HG02943 (cell line): ENCODE results near the gene AKAP9.
"Not testable (repeated sequence)": the region's sequence is repeated elsewhere in the genome, so short reads cannot be mapped to it uniquely, and the experiment has no call there.

Experiments
- ATAC-seq: cut with Tn5 transposase; IDR thresholded peaks from one replicate; pipeline ENCODE4 v1.9.1; 2021; ENCODE audit warnings: mild to moderate bottlenecking, low read depth, moderate library complexity; ENCODE audit not compliant: unreplicated experiment

Gene AKAP9

DNA sequence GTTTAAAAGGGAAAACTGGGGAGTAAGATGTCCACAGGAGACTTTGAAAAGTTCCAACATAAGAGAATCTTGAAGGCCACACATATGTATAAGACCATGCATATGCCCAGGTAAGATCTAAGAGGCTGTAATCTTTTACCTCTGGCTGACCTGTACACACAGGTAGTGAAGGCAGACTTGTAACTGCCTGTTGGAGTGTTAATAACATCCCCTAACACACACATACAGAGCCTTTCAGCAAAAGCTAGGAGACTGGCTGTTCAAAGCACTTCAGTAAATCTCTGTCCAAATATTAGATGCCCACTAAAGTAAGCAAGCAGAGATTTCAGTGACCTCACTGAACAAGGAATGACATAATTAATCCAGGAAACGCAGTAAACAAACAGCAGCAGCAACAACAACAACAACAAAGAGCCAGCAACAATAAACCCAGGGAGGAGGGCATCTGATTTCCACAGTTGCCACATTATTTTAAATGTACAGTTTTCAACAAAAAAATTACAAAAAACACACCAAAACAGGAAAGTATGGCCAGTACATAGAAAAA is 178.6 kb downstream of the AKAP9 start:
- ATAC-seq: no peak

GRCh38 chr7:92121681-92122080 is 181.0 kb downstream of the AKAP9 start:
- no peak for ATAC-seq

DNA sequence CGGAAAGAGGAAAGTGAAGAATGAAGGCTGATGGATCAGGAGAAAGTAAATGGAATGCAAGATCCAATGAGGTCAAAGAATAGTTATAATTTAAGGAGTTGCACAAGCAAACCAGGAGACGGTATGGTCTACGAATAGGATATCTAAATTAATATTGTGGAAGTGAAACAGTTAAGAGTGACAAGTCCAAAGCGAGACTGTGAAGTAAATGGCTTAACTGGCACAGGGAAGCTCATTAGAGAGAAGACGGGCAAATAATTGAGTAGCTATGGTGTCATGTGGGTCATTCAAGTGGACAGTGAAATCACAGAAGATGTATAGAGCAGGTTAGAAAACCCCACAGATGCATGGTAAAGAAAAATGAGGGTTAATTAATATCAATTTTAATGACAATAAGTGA is 190.4 kb downstream of the AKAP9 start:
- no peak for ATAC-seq

DNA sequence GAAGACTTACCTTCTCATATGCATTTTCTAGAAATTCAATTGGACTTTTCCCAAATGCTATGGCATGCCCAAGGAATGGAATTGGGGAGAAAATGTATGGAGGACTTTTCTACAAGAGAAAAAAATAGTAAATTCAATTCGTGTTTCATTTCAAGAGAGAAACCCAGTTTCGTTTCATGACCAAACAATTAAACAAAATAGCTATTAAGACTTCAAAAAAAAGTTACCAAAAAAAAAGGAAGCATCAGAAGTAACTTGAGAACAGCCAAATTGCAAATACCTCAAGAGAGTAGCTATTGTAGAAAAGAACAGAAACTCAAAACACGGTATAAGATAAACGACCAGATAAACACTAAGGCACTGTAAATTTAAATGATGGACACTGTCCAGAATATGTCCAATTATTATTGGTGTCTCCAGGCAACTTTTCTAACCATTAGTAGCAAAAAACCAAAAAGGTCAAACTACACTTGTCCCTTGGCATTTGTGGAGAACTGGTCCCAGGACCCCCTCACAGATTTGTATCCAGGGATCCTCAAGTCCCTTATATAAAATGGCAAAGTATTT is 191.2 kb downstream of the AKAP9 start:
- ATAC-seq: no peak

GRCh38 chr7:92133133-92133736 is 192.6 kb downstream of the AKAP9 start:
- peak; percentile 24 for ATAC-seq

- ATAC-seq: peak; percentile 35
Observed at GRCh38 chr7:92133737-92134270, 193.1 kb downstream of the AKAP9 start.

DNA sequence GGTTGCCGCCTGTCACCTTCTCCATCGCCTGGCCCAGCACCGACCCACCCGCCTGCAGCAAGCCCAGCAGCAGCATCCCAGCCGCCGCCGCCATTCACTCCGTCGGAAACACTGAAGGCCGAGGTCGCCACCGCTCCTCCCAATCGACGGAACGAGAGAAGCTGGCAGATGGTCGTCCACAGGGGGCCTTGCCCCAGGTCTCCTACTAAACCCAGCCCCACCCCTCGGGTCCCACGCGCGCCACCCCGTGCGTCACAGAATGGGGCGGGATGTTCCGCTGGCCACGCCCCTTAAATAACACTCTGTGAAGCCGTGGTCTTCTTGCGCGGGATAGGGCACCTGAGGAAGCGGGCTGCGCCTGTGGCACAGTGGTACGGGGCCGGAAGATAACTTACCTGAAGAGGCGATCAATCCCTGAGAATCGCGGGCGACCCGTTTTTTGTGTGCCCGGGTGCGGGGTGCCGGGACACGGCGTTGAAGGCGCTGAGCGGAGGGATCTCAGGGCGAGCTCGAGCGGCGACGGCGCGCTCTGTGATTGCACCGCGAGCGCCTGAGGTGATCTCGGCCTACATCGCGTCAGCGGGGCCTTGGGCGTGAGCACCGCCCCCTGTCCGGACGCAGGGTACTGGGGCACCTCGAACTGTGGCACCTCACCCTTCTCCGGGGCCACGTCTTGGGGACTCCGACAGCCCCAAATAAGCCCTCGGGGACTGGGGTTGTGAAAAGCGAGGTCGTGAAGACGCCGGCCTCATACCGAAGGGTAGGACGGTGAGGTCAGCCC is 193.8 kb downstream of the AKAP9 start, which contains the start of gene CYP51A1:
TSS of gene CYP51A1 (minus strand) at position 207 of the 781 bp plus-strand sequence. CDS start at position 94, 113 bp downstream.
- peak; percentile 90 for ATAC-seq

DNA sequence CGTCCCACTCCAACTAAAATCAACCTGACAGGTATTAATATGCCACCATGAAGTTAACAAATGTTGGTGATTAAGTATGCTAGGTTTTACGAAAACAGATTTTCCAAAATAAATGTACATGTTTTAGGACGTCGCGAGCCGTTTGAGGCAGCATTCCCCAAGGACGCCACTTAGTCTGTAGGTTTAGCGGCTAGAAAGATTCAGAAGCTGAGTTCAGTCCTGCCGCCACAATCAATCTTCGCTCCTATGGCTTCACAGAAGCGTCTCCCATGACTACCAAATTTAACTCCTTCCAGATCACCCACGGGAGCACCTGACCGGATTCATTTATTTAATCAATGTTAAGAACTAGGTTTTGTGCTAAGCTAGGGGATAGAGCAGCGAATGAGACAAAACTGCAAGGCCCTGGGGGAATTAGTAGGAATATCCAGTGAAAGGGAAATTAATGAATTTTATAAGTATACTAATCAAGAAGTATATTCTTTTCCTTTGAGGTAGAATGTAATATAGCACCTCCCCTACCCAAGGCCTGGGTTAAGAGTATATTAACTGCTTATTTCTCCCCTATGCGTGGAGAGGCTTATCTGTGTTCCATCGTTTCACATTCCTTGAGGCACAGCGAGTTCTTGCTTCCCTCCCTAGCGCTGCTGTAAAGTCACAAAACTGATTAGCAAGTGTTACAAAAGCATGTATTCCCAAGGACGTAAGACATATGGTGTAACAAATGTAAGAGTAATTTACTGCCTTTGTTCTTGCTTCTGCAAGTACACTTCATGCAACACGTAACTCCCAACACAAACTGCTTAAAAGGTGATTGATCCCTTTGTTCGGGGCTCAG is 194.6 kb downstream of the AKAP9 start:
- no peak for ATAC-seq

DNA sequence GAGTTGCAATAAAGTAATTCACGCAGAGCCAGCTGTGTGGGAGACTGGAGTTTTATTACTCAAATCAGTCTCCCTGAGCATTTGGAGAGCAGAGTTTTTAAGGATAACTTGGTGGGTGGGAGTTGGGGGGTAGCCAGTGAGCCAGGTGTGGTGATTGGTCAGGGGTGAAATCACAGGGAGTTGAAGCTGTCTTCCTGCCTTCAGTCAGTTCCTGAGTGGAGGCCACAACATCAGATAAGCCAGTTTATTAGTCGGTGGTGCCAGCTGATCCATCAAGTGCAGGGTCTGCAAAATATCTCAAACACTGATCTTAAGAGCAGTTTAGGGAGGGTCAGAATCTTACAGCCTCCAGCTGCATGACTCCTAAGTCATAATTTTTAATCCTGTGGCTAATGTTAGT is 196.9 kb downstream of the AKAP9 start:
- no peak for ATAC-seq

DNA sequence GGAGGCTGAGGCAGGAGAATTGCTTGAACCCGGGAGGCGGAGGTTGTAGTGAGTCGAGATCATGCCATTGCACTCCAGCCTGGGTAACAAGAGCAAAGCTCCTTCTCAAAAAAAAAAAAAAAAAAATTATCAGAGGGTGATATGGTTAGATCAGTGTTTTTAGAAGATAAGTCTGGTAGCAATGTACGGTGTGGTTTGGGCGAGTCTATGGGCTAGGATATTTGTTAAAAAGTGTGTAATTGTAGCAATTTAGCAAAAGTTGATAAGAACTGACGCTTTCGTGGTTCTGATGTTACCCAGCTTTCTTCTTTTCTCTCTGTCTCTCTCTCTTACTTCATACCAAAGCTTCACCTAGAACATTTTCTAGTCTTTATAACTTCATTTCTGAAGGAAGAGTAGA is 200.5 kb downstream of the AKAP9 start:
- ATAC-seq: no peak

DNA sequence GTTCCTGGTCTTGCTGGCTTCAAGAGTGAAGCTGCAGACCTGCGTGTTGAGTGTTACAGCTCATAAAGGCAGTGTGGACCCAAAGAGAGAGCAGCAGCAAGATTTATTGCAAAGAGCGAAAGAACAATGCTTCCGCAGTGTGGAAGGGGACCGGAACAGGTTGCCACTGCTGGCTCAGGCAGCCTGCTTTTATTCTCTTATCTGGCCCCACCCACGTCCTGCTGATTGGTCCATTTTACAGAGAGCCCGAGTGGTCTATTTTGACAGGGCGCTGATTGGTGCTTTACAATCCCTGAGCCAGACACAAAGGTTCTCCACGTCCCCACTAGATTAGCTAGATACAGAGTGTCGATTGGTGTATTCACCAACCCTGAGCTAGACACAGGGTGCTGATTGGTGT is 202.1 kb downstream of the AKAP9 start:
- not testable (repeated sequence) for ATAC-seq

GRCh38 chr7:92143192-92143880 is 202.7 kb downstream of the AKAP9 start:
- ATAC-seq: not testable (repeated sequence)

DNA sequence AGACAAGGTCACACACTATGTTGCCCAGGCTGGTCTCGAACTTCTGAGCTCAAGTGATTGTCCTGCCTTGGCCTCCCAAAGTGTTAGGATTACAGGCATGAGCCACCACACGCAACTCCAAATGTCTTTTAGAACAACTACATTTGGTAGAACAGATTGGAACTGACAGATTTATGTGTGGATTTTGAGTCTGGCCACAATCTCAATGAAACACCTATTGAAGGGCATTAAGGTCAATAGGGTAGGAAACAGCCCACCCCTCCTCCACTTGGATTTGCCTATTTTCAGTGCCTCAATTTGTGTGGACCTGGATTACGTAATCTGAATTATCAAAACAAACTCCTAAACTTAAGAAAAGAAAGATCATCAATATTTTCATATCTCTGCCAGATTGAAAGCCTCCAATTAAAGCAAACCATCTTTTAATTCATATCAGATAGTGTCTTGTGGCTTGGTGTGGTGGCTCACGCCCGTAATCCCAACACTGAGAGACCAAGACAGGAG is 209.1 kb downstream of the AKAP9 start:
- no peak for ATAC-seq

- ATAC-seq: no peak
Observed at GRCh38 chr7:92150450-92151017, 209.9 kb downstream of the AKAP9 start.

DNA sequence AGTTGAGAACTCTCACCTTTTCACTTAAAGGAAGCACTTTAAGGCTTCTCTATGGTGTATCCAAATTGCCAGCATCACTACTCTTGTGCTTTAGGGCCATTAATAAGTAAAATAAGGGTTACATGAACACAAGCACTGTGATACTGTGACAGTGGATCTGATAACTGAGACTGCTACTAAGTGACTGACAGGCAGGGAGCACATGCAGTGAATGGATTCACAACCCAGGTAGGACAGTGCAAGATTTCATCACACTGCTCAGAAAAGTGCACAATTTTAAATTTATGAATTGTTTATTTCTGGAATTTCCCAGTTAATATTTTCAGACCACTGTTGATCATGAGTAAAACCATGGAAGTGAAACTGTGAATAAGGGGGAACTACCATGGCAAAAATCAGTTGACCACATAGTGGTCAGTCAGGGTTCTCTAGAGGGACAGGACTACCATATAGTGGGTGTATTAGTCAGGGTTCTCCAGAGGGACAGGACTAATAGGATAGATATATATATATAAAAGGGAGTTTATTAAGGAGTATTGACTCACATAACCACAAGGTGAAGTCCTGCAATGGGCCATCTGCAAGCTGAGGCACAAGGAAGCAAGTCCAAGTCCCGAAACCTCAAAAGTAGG is 214.6 kb downstream of the AKAP9 start:
- ATAC-seq: no peak

GRCh38 chr7:92156990-92157389 is 216.3 kb downstream of the AKAP9 start:
- ATAC-seq: no peak

- no peak for ATAC-seq
Observed at GRCh38 chr7:92158660-92159575, 218.3 kb downstream of the AKAP9 start.
